Nephron progenitor cell (in vitro differentiated cells): ENCODE measurements around the gene AHR.

Source experiments
- DNase-seq: peaks from one replicate; pipeline ENCODE4 v3.0.0; 2021
- H3K27ac Mint-ChIP-seq: 2 replicates; pipeline ENCODE4 v1.8.0; 2021; ENCODE audit warnings: mild to moderate bottlenecking, moderate library complexity, mixed read lengths
- H3K27me3 Mint-ChIP-seq: 2 replicates; pipeline ENCODE4 v1.8.0; 2021; ENCODE audit warnings: mild to moderate bottlenecking, low read depth, mixed read lengths; ENCODE audit not compliant: poor library complexity
- H3K36me3 Mint-ChIP-seq: 2 replicates; pipeline ENCODE4 v1.8.0; 2021; ENCODE audit warnings: low read depth, mixed read lengths
- H3K4me1 Mint-ChIP-seq: 2 replicates; pipeline ENCODE4 v1.8.0; 2021; ENCODE audit warnings: mixed read lengths
- H3K4me3 Mint-ChIP-seq: 2 replicates; pipeline ENCODE4 v1.8.0; 2021; ENCODE audit warnings: mild to moderate bottlenecking, moderate library complexity, mixed read lengths
- H3K9me3 Mint-ChIP-seq: 2 replicates; pipeline ENCODE4 v1.8.0; 2021; ENCODE audit warnings: mild to moderate bottlenecking, moderate library complexity, mixed read lengths
- TF ChIP-seq, protein P1 (sequence below): fragments of 200-600 bp; sonication (generic); IDR thresholded peaks from 2 replicates; pipeline ENCODE4 v1.5.0; 2021; ENCODE audit warnings: antibody characterized with exemption

Gene AHR

DNA sequence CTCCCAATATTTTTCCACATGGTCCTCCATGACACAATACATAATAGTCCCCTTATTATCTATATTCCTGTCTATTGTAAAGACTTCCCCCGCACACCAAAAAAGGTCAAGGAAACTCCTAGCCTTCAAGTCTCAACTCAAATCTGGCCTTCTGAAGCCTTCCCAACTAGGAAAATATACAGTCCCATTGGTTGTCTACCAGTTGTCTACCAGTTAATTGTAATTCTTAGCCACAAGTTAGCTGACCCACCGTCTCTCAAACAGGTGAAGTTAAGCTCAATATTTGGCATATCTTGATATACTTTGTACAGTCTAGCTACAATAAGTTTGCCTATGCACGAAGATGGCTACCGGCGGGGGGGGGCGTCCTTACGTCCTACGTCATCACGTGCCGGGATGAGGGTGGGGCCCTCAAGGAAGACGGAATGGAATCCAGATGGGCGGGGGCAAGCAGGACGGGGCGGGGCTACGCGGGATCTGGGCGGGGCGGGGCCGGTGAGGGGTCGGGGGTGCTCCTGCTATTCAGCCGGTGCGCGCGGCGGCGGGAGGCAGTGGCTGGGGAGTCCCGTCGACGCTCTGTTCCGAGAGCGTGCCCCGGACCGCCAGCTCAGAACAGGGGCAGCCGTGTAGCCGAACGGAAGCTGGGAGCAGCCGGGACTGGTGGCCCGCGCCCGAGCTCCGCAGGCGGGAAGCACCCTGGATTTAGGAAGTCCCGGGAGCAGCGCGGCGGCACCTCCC lies at the start of gene AHR:
Gene AHR, plus strand, starts transcription at position 551 of the 738 bp plus-strand sequence. CDS start 613 bp downstream, outside the sequence.
- TF ChIP-seq, protein P1, sequence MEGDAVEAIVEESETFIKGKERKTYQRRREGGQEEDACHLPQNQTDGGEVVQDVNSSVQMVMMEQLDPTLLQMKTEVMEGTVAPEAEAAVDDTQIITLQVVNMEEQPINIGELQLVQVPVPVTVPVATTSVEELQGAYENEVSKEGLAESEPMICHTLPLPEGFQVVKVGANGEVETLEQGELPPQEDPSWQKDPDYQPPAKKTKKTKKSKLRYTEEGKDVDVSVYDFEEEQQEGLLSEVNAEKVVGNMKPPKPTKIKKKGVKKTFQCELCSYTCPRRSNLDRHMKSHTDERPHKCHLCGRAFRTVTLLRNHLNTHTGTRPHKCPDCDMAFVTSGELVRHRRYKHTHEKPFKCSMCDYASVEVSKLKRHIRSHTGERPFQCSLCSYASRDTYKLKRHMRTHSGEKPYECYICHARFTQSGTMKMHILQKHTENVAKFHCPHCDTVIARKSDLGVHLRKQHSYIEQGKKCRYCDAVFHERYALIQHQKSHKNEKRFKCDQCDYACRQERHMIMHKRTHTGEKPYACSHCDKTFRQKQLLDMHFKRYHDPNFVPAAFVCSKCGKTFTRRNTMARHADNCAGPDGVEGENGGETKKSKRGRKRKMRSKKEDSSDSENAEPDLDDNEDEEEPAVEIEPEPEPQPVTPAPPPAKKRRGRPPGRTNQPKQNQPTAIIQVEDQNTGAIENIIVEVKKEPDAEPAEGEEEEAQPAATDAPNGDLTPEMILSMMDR = no peak
- Mint-ChIP-seq H3K4me1 (peaks cover 6% of the 10 kb centered on the region), H3K27me3 (peaks cover 51% of the 10 kb centered on the region), H3K36me3 (peaks cover 10% of the 10 kb centered on the region), H3K4me3 (peak within 1 kb of the TSS; percentile 83), H3K27ac (no peak within 1 kb of the TSS), H3K9me3 (peaks cover 10% of the 10 kb centered on the region)
- peak; percentile 71 for DNase-seq

DNA sequence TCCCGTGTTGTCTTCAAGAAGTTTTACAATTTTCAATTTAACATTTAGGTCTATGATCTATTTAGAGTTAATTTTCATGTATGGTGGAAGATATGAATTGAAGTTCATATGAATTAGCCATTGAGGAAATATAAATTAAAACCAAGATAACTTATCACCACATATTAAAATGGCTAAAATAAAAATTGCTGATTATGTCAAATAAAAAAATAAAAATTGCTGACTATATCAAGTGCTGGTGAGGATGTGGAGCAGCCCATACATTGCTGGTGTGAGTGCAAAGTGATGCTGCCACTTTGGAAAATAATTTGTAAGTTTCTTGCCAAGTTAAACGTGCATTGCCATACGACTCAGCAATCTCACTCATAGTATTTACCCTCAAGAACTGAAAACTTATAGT lies 44.6 kb upstream of the AHR start:
- Mint-ChIP-seq H3K27ac (no peak overlapping the region), H3K27me3 (peaks cover 4% of the 10 kb centered on the region), H3K4me1 (no peaks in the 10 kb centered on the region), H3K4me3 (no peak overlapping the region), H3K9me3 (no peaks in the 10 kb centered on the region), H3K36me3 (no peaks in the 10 kb centered on the region)
- TF ChIP-seq, protein P1 = no peak
- DNase-seq = no peak

DNA sequence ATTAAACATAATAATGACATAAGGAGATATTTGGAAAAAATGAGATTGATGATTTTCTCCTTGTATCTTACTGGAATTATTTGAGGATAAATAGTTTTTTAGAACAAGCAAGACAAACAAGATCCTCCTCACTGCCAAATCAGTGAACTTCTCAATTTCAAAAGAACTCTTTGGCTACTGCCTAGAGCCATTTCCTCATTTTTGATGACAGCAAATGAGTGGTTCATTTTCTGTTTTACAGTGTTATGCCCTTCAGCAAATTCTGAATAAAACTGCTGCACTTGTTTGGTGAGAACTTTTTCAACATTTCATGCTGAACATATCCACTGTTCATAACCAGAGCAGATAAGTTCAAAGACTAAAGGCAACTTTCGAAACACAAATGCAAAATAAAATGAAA lies 42.5 kb upstream of the AHR start:
- H3K27me3 Mint-ChIP-seq = peaks cover 4% of the 10 kb centered on the region
- no peaks in the 10 kb centered on the region for H3K4me1 Mint-ChIP-seq
- no peak overlapping the region for H3K4me3 Mint-ChIP-seq
- no peak for DNase-seq
- H3K36me3 Mint-ChIP-seq = no peaks in the 10 kb centered on the region
- H3K9me3 Mint-ChIP-seq = no peaks in the 10 kb centered on the region
- TF ChIP-seq, protein P1 = no peak
- H3K27ac Mint-ChIP-seq = no peak overlapping the region

DNA sequence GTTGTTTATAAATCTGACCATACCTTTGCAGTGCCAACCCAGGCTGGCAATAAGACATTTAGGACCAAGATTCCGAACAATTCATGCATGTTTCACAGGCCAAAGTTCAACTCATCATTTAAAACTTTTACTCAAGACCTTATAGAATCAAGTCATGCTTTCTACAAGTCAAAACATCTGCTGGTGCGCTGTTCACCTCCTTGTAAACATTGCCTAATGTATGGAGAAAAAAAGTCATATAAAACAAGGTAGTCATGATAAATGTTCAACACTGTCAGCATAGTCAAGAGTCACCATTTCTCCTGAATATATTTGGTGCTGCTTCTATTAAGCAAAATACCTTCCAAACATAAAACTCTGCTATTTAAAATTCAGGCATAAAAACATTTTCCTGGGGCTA lies 42.1 kb upstream of the AHR start:
- H3K9me3 Mint-ChIP-seq = no peaks in the 10 kb centered on the region
- peaks cover 4% of the 10 kb centered on the region for H3K27me3 Mint-ChIP-seq
- no peak overlapping the region for H3K27ac Mint-ChIP-seq
- H3K36me3 Mint-ChIP-seq = no peaks in the 10 kb centered on the region
- no peaks in the 10 kb centered on the region for H3K4me1 Mint-ChIP-seq
- no peak overlapping the region for H3K4me3 Mint-ChIP-seq
- TF ChIP-seq, protein P1 = no peak
- DNase-seq = no peak

DNA sequence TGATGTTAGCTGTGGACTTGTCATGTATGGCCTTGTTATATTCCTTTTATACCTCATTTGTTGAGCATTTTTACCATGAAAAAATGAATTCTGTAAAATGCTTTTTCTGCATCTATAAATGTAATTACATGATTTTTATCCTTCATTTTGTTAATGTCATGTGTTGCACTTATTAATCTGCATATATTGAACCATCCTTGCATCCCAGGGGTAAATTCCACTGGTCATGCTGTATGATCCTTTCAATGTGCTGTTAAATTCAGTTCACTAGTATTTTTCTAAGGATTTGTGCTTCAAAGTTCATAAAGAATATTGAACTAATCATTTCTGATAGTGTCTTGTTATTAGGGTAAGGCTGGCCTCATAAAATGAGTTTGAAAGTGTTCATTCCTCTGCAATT lies 31.9 kb upstream of the AHR start:
- Mint-ChIP-seq H3K27me3 (peaks cover 4% of the 10 kb centered on the region), H3K36me3 (no peaks in the 10 kb centered on the region), H3K4me1 (no peaks in the 10 kb centered on the region), H3K4me3 (no peak overlapping the region), H3K27ac (no peak overlapping the region), H3K9me3 (peaks cover 38% of the 10 kb centered on the region)
- TF ChIP-seq, protein P1 = no peak
- DNase-seq = no peak
